OCI-LY7 (cell line): ENCODE data around the gene SLBP. TPM values are rescaled to one million over a fixed set of nuclear protein-coding genes. Genes with fewer than 3 reads are reported as not detected.

Experiments used
- BruUV-seq: library from RNA; stranded (reverse); fragments of 400-500 nt; replicated peaks from 2 replicates; lab custom pipeline; 2021; lab: Mats Ljungman, UMichigan
- CTCF ChIA-PET: fragments of 300-600 bp; sonication (Branson Sonifier 250); formaldehyde crosslinking; loops from one replicate; lab custom pipeline; 2022; ENCODE audit warnings: antibody characterized with exemption; ENCODE audit not compliant: unreplicated experiment; lab: Charles Lee
- POLR2A ChIA-PET: fragments of 300-600 bp; sonication (Branson Sonifier 250); formaldehyde crosslinking; loops from one replicate; lab custom pipeline; 2022; ENCODE audit warnings: antibody characterized with exemption; lab: Charles Lee
- DNase-seq: peaks from one replicate; pipeline ENCODE4 v3.0.0-alpha.2; 2015; ENCODE audit warnings: low spot score
- H2AFZ ChIP-seq: fragments of 200-600 bp; sonication (generic), shearing (Covaris generic); 2 replicates; pipeline ENCODE4 v1.6.1; 2014; ENCODE audit warnings: mild to moderate bottlenecking, antibody characterized with exemption, low read length, moderate library complexity
- H3K27ac ChIP-seq: fragments of 200-600 bp; sonication (generic); 2 replicates; pipeline ENCODE4 v1.5.1; 2014; ENCODE audit warnings: mixed run types, low read depth, mild to moderate bottlenecking, moderate library complexity, low read length, inconsistent platforms; ENCODE audit not compliant: poor library complexity, severe bottlenecking
- H3K36me3 ChIP-seq: fragments of 200-600 bp; sonication (generic); 2 replicates; pipeline ENCODE4 v1.6.1; 2014; ENCODE audit warnings: mild to moderate bottlenecking, antibody characterized with exemption, low read length, moderate library complexity, mixed read lengths; ENCODE audit not compliant: insufficient read depth
- H3K4me1 ChIP-seq: fragments of 200-600 bp; sonication (generic); 2 replicates; pipeline ENCODE4 v1.5.1; 2014; ENCODE audit warnings: mild to moderate bottlenecking, low read length; ENCODE audit not compliant: insufficient read depth, poor library complexity, severe bottlenecking
- H3K4me2 ChIP-seq: fragments of 200-600 bp; sonication (generic); 2 replicates; pipeline ENCODE4 v1.6.1; 2014; ENCODE audit warnings: mild to moderate bottlenecking, low read length
- H3K4me3 ChIP-seq: fragments of 200-600 bp; sonication (generic); 2 replicates; pipeline ENCODE4 v1.5.1; 2014; ENCODE audit warnings: mild to moderate bottlenecking, low read depth, low read length; ENCODE audit not compliant: poor library complexity, severe bottlenecking
- H3K79me2 ChIP-seq: fragments of 200-600 bp; sonication (generic); 2 replicates; pipeline ENCODE4 v1.6.1; 2016; ENCODE audit warnings: low read depth, mild to moderate bottlenecking, low read length, moderate library complexity, mixed read lengths; ENCODE audit not compliant: insufficient read depth
- H3K9me2 ChIP-seq: fragments of 200-600 bp; sonication (generic); 2 replicates; pipeline ENCODE4 v1.6.1; 2016; ENCODE audit warnings: mild to moderate bottlenecking, low read length, mixed read lengths; ENCODE audit not compliant: insufficient read depth
- H3K9me3 ChIP-seq: fragments of 200-600 bp; sonication (generic); 2 replicates; pipeline ENCODE4 v1.6.1; 2014; ENCODE audit warnings: mild to moderate bottlenecking, mixed run types, low read length, mixed read lengths
- H4K20me1 ChIP-seq: fragments of 200-600 bp; sonication (generic); 2 replicates; pipeline ENCODE4 v1.6.1; 2014; ENCODE audit warnings: mild to moderate bottlenecking, antibody characterized with exemption, low read length, moderate library complexity, mixed read lengths; ENCODE audit not compliant: insufficient read depth
- CTCF ChIP-seq: fragments of 200-600 bp; sonication (generic); conservative IDR thresholded peaks from 2 replicates; pipeline ENCODE4 v1.5.1; 2014; ENCODE audit warnings: mild to moderate bottlenecking, antibody characterized with exemption, low read length, moderate library complexity, mixed read lengths
- EZH2phosphoT487 ChIP-seq: fragments of 200-600 bp; sonication (generic); IDR thresholded peaks from 2 replicates; pipeline ENCODE4 v1.6.1; 2018; ENCODE audit warnings: low read depth, borderline replicate concordance, mild to moderate bottlenecking, mixed run types, antibody characterized with exemption, low read length, moderate library complexity, mixed read lengths
- intact Hi-C: fragments of 100-400 bp; cut with micrococcal nuclease; formaldehyde crosslinking; loops from one replicate; pipeline ENCODE4 v1.10.0; 2022; ENCODE audit not compliant: unreplicated experiment
- total RNA-seq, 2 experiments: library from RNA; depleted of rRNA in 1 of 2; stranded (reverse); fragments of >200 nt in 1 of 2; shearing (Covaris generic) in 1 of 2; gene quantifications; 2 replicates each; pipeline ENCODE4 v1.2.3, GENCODE V29; 2014 to 2022

Gene SLBP
- total RNA-seq, 2 experiments from 2014 or later = 159 to 196 TPM

GRCh38 chr4:1646690-1647089 lies 65.4 kb downstream of the SLBP start:
- no peaks in the 10 kb centered on the region for H3K36me3 ChIP-seq
- no peaks in the 10 kb centered on the region for H3K4me1 ChIP-seq
- intact Hi-C loops = no loop called here
- no peaks in the 10 kb centered on the region for H3K9me2 ChIP-seq
- H4K20me1 ChIP-seq = no peaks in the 10 kb centered on the region
- H3K4me2 ChIP-seq = no peak overlapping the region
- H3K27ac ChIP-seq = no peak overlapping the region
- DNase-seq = no peak
- ChIA-PET CTCF (interaction anchor here (0.7 kb wide), 1 partner anchor 37 kb away, joined by 3 read pairs; no protein-coding TSS in a partner anchor), POLR2A (interaction anchor here (0.6 kb wide), 1 partner anchor 11 kb away, joined by 3 read pairs; no protein-coding TSS in a partner anchor)
- no peaks in the 10 kb centered on the region for H3K9me3 ChIP-seq
- no peaks in the 10 kb centered on the region for H3K79me2 ChIP-seq
- TF ChIP-seq EZH2phosphoT487 = no peak
- TF ChIP-seq CTCF = no peak
- H3K4me3 ChIP-seq = no peak overlapping the region
- no TSS peak for BruUV-seq
- no peak overlapping the region for H2AFZ ChIP-seq

- intact Hi-C loops = no loop called here
- Histone ChIP-seq H3K9me3 (no peaks in the 10 kb centered on the region), H2AFZ (no peak overlapping the region), H3K4me3 (no peak overlapping the region), H3K9me2 (no peaks in the 10 kb centered on the region), H3K27ac (no peak overlapping the region), H3K4me1 (no peaks in the 10 kb centered on the region), H3K36me3 (no peaks in the 10 kb centered on the region), H3K4me2 (no peak overlapping the region), H3K79me2 (no peaks in the 10 kb centered on the region), H4K20me1 (no peaks in the 10 kb centered on the region)
- ChIA-PET POLR2A (interaction anchor here (0.5 kb wide), 1 partner anchor 35 kb away, joined by 3 read pairs; no protein-coding TSS in a partner anchor), CTCF (no interaction called here)
- TF ChIP-seq CTCF (no peak), EZH2phosphoT487 (no peak)
- no TSS peak for BruUV-seq
- no peak for DNase-seq
These were observed 67.0 kb downstream of the SLBP start for GRCh38 chr4:1644891-1645657.
